ENCODE results near the gene ARHGAP32.
"Not testable (repeated sequence)": the region's sequence is repeated elsewhere in the genome, so short reads cannot be mapped to it uniquely, and the experiment has no call there.

Gene ARHGAP32

DNA sequence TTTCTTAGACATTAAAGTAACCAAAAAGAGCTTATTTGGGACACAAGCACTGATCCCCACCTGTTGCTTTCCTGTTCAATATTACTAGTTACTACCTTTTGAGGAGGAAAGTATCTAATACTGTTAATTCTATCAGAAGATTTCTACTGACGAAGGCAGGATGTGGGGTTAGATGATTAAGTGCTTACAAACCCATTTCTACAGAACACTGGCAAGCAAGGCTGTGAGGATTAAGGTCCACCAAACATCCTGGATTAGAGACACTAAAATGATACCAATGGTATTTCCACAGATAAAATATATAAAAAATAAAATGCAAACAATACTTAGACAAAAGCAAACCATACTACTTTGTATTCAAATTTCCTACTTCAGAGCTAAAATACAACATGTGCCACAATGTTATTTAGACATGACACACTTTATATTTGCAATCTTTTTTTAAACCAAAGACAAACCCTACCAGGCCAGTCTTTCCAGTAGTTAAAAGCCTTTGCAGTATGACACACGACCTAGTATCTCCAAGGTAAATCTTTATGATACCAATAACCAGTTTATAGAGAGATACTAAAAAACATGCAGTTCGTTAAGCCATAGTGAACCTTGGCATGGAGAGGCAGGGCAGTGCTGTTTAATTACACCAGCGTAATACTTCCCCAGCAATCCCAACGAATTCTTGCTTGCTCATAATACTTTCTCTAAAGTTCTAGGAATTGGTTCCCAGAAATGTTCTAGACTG, 178.2 kb downstream of the ARHGAP32 start:
- no peak for DNase-seq (ENCODE audit: extremely low spot score)
- ChIA-PET POLR2A (no interaction called here), CTCF (no interaction called here)
- no peak for TF ChIP-seq CTCF (IDR thresholded peaks at IDR 0.05; ENCODE audit: control extremely low read depth, extremely low read depth, low read depth, missing control alignments)

- no peak for TF ChIP-seq CTCF (IDR thresholded peaks at IDR 0.05; ENCODE audit: control extremely low read depth, extremely low read depth, low read depth, missing control alignments)
- no peak for DNase-seq (ENCODE audit: extremely low spot score)
- CTCF ChIA-PET = no interaction called here
- POLR2A ChIA-PET = no interaction called here
Observed at GRCh38 chr11:129012880-129013279, 179.2 kb downstream of the ARHGAP32 start.

DNA sequence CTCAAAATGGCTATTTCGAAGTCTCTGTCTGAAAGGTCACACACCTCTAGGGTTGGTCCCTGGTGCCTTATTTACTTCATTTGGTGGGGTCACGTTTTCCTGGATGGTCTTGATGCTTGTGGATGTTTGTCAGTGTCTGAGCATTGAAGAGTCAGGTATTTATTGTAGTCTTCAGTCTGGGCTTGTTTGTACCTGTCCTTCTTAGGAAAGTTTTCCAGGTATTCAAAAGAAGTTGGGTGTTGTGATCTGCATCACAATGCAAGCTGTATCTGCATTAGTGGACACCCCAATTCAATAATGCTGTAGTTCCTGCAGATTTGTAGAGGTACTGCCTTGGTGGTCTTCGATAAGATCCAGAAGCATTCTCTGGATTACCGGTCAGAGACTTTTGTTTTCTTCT, 186.0 kb downstream of the ARHGAP32 start:
- ChIA-PET POLR2A (no interaction called here), CTCF (no interaction called here)
- no peak for DNase-seq (ENCODE audit: extremely low spot score)
- no peak for TF ChIP-seq CTCF (IDR thresholded peaks at IDR 0.05; ENCODE audit: control extremely low read depth, extremely low read depth, low read depth, missing control alignments)

- DNase-seq (ENCODE audit: extremely low spot score); POLR2A ChIA-PET; CTCF ChIA-PET: not testable (repeated sequence)
Observed at GRCh38 chr11:128999165-128999564, 193.0 kb downstream of the ARHGAP32 start.

DNA sequence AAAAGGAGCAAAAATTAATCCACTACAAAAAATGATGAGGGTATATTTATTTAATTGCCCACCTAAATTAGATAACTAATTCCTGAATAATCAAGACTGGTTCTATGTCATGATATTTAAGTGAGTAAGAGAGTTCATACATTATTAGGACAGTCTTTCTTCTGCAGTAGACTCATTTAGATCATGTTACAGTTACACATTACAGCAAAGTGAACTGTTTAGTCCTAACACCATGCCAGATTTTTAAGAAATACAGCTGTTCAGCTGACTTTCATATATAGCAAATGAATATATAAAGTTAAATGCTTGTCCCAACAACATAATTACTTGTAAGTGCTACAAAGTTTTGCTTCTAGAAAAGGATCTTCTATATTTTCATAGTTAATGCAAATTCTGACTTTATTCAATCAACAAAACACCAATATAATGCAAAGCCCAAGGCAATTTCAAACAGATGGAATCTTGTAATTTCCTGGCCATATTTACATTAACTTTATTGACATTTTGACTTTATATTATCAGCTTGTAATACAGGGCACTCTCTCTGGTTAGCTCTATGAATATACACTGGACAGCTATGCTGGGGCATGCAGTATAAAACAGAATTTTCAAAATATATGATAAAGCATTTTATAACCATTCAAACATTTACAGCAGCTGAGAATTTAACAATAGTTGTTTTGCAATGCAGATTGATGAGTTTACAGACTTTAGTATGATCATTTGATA, 203.7 kb downstream of the ARHGAP32 start:
- ChIA-PET CTCF (no interaction called here), POLR2A (no interaction called here)
- no peak for DNase-seq (ENCODE audit: extremely low spot score)
- no peak for TF ChIP-seq CTCF (IDR thresholded peaks at IDR 0.05; ENCODE audit: control extremely low read depth, extremely low read depth, low read depth, missing control alignments)

- DNase-seq (ENCODE audit: extremely low spot score) = no peak
- ChIA-PET CTCF (interaction anchor here (1.4 to 1.7 kb wide), 3 partner anchors 9 to 100 kb away, joined by 4 to 8 read pairs (median 5); no protein-coding TSS in a partner anchor), POLR2A (no interaction called here)
- TF ChIP-seq CTCF (IDR thresholded peaks at IDR 0.05; ENCODE audit: control extremely low read depth, extremely low read depth, low read depth, missing control alignments) = no peak
Observed at GRCh38 chr11:128985880-128986279, 206.2 kb downstream of the ARHGAP32 start.

GRCh38 chr11:128983023-128983422, 209.1 kb downstream of the ARHGAP32 start:
- DNase-seq (ENCODE audit: extremely low spot score) = no peak
- ChIA-PET CTCF (no interaction called here), POLR2A (no interaction called here)
- TF ChIP-seq CTCF (IDR thresholded peaks at IDR 0.05; ENCODE audit: control extremely low read depth, extremely low read depth, low read depth, missing control alignments) = no peak
